Fibroblast of pulmonary artery (primary cell): Measurements from ENCODE around the gene FHOD3.
A peak's percentile ranks its signal among the peaks of the same experiment; 100 is the strongest.

ENCODE experiments used
- DNase-seq: peaks from one replicate; pipeline ENCODE4 v3.0.0-alpha.2; 2010; ENCODE audit warnings: low read depth
- H3K4me3 ChIP-seq: replicated peaks from 2 replicates; pipeline ENCODE4 v1.5.1; 2011; ENCODE audit warnings: low read depth, mild to moderate bottlenecking, control low read depth, low read length, moderate library complexity
- CTCF ChIP-seq: IDR thresholded peaks from 2 replicates; pipeline ENCODE4 v1.5.1; 2011; ENCODE audit warnings: mild to moderate bottlenecking, control low read depth, low read length, inconsistent platforms; ENCODE audit errors: missing control alignments

Gene FHOD3

DNA sequence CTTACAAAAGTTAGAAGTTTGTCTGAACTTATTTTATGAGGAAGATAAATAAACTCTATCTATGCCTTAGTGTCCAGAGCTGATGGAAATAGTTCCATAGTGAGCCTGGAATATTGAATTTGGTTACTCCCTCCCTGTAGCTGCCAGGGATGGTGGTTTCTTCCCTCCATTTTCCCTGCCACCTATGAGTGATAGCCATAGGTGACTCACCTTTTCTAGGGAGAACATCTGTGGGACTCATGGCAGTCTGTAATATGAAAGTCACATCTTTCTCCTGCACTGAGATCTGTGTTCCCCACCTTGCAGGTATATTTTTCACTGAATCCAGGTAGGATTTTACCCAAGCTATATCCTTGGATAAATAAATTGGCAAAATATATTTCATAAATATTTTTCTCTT, 382.5 kb downstream of the FHOD3 start:
- no peak for DNase-seq
- TF ChIP-seq CTCF, result no peak
- no peak overlapping the region for H3K4me3 ChIP-seq

DNA sequence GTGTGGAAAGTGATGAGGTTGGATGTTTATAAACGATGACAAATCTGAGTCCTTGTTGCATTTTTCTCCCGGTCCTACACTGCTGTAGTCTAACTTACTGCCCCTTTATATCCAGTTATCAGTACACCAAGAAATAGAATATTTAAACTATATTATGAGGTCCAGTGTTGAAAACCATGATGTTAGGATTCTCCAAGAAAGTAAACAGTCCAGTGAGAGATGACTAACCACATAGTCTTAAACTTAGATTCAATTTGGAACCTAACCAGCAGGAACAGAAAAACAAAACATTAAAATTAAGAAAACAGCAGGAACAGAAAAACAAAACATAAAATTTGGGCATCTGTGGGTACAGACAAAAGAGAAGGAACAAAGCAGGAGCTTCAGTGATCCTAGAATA, 388.1 kb downstream of the FHOD3 start:
- no peak for DNase-seq
- TF ChIP-seq CTCF, result no peak
- H3K4me3 ChIP-seq, result no peak overlapping the region

GRCh38 chr18:36688020-36688965, 390.8 kb downstream of the FHOD3 start:
- no peak overlapping the region for H3K4me3 ChIP-seq
- peak; percentile 99 for TF ChIP-seq CTCF
- peak; percentile 80 for DNase-seq

GRCh38 chr18:36692371-36692770, 394.9 kb downstream of the FHOD3 start:
- no peak for TF ChIP-seq CTCF
- no peak for DNase-seq
- H3K4me3 ChIP-seq, result no peak overlapping the region

GRCh38 chr18:36692921-36693332, 395.4 kb downstream of the FHOD3 start:
- no peak overlapping the region for H3K4me3 ChIP-seq
- no peak for TF ChIP-seq CTCF
- DNase-seq, result no peak

GRCh38 chr18:36693931-36694620, 396.6 kb downstream of the FHOD3 start:
- no peak for DNase-seq
- no peak for TF ChIP-seq CTCF
- H3K4me3 ChIP-seq, result no peak overlapping the region
